ENCODE data around the gene VSX1. TPM values are rescaled to one million over a fixed set of nuclear protein-coding genes. Genes with fewer than 3 reads are reported as not detected.

The VSX1 gene
- total and polyA plus RNA-seq, 9 of the 15 experiments (the other 6 are each of a cell fraction or from before 2014, with no cell fraction given): not detected

DNA sequence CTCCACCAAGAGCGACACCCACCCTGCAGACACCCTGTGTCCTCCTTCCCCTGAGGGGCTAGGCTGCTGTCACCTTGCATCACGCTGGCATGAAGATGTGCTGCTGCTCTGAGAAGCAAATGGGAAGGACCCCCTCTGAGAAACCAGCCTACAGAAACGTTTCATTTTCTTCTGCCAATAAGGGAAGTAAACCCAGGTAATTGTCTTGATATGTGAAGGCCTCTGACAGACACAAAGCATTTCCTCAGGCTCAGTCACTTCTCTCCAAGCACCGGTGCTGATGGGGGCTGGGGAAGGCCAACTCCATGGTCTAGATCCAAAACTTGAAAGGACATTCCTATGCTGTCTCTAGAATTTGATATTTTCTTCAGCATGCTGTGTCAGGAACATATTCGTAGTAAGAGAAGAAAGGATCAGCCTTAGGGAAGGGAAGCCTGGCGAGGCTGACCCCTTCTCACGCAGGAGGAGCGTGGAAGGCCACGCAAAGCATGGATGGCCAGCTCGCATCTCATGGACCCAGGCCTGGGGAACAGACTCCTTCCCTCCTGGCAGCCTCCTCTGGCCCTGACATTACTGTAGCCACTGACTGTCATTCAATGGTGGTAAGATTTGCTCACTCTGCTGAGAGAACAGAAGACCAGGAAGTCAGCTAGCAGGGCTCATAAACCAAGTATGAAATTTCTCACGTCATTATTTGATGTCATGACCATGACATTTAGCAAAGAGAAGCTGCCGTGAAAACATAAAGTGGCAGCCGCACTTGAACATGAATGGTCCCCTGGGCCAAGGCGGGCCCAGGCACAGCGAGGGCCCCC lies 44.4 kb downstream of the VSX1 start (continued):
- TF ChIP-seq, protein P1, sequence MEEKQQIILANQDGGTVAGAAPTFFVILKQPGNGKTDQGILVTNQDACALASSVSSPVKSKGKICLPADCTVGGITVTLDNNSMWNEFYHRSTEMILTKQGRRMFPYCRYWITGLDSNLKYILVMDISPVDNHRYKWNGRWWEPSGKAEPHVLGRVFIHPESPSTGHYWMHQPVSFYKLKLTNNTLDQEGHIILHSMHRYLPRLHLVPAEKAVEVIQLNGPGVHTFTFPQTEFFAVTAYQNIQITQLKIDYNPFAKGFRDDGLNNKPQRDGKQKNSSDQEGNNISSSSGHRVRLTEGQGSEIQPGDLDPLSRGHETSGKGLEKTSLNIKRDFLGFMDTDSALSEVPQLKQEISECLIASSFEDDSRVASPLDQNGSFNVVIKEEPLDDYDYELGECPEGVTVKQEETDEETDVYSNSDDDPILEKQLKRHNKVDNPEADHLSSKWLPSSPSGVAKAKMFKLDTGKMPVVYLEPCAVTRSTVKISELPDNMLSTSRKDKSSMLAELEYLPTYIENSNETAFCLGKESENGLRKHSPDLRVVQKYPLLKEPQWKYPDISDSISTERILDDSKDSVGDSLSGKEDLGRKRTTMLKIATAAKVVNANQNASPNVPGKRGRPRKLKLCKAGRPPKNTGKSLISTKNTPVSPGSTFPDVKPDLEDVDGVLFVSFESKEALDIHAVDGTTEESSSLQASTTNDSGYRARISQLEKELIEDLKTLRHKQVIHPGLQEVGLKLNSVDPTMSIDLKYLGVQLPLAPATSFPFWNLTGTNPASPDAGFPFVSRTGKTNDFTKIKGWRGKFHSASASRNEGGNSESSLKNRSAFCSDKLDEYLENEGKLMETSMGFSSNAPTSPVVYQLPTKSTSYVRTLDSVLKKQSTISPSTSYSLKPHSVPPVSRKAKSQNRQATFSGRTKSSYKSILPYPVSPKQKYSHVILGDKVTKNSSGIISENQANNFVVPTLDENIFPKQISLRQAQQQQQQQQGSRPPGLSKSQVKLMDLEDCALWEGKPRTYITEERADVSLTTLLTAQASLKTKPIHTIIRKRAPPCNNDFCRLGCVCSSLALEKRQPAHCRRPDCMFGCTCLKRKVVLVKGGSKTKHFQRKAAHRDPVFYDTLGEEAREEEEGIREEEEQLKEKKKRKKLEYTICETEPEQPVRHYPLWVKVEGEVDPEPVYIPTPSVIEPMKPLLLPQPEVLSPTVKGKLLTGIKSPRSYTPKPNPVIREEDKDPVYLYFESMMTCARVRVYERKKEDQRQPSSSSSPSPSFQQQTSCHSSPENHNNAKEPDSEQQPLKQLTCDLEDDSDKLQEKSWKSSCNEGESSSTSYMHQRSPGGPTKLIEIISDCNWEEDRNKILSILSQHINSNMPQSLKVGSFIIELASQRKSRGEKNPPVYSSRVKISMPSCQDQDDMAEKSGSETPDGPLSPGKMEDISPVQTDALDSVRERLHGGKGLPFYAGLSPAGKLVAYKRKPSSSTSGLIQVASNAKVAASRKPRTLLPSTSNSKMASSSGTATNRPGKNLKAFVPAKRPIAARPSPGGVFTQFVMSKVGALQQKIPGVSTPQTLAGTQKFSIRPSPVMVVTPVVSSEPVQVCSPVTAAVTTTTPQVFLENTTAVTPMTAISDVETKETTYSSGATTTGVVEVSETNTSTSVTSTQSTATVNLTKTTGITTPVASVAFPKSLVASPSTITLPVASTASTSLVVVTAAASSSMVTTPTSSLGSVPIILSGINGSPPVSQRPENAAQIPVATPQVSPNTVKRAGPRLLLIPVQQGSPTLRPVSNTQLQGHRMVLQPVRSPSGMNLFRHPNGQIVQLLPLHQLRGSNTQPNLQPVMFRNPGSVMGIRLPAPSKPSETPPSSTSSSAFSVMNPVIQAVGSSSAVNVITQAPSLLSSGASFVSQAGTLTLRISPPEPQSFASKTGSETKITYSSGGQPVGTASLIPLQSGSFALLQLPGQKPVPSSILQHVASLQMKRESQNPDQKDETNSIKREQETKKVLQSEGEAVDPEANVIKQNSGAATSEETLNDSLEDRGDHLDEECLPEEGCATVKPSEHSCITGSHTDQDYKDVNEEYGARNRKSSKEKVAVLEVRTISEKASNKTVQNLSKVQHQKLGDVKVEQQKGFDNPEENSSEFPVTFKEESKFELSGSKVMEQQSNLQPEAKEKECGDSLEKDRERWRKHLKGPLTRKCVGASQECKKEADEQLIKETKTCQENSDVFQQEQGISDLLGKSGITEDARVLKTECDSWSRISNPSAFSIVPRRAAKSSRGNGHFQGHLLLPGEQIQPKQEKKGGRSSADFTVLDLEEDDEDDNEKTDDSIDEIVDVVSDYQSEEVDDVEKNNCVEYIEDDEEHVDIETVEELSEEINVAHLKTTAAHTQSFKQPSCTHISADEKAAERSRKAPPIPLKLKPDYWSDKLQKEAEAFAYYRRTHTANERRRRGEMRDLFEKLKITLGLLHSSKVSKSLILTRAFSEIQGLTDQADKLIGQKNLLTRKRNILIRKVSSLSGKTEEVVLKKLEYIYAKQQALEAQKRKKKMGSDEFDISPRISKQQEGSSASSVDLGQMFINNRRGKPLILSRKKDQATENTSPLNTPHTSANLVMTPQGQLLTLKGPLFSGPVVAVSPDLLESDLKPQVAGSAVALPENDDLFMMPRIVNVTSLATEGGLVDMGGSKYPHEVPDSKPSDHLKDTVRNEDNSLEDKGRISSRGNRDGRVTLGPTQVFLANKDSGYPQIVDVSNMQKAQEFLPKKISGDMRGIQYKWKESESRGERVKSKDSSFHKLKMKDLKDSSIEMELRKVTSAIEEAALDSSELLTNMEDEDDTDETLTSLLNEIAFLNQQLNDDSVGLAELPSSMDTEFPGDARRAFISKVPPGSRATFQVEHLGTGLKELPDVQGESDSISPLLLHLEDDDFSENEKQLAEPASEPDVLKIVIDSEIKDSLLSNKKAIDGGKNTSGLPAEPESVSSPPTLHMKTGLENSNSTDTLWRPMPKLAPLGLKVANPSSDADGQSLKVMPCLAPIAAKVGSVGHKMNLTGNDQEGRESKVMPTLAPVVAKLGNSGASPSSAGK (IDR thresholded peaks at IDR 0.05): no peak
- TF ChIP-seq EP400 (IDR thresholded peaks at IDR 0.05): no peak
- TF ChIP-seq ZKSCAN1 (IDR thresholded peaks at IDR 0.05; ENCODE audit: low read depth, low read length): no peak
- TF ChIP-seq ZNF431 (CRISPR knock-in tag; IDR thresholded peaks at IDR 0.05): no peak

Measured in K562 (cell line).